Effector memory CD4-positive, alpha-beta T cell (primary cell): ENCODE measurements around the gene SUPV3L1.
A peak's percentile ranks its signal among the peaks of the same experiment; 100 is the strongest.

Source experiments
- DNase-seq, 3 donors: peaks; one replicate each; pipeline ENCODE4 v3.0.0-alpha.2; 2020
- H3K27ac ChIP-seq: 2 replicates; pipeline ENCODE4 v1.7.0; 2013; ENCODE audit warnings: mild to moderate bottlenecking, low read length, moderate library complexity; ENCODE audit not compliant: insufficient read depth, poor library complexity, severe bottlenecking
- H3K27me3 ChIP-seq: replicated peaks from 2 replicates; pipeline ENCODE4 v1.7.0; 2013; ENCODE audit warnings: mild to moderate bottlenecking, low read length; ENCODE audit not compliant: insufficient read depth, control insufficient read depth, poor library complexity, severe bottlenecking
- H3K36me3 ChIP-seq: 2 replicates; pipeline ENCODE4 v1.7.0; 2013; ENCODE audit warnings: mild to moderate bottlenecking, low read length, moderate library complexity; ENCODE audit not compliant: control insufficient read depth, insufficient read depth
- H3K4me1 ChIP-seq: 2 replicates; pipeline ENCODE4 v1.7.0; 2013; ENCODE audit warnings: low read length, mild to moderate bottlenecking; ENCODE audit not compliant: control insufficient read depth, insufficient read depth, poor library complexity, severe bottlenecking
- H3K4me3 ChIP-seq: 2 replicates; pipeline ENCODE4 v1.7.0; 2013; ENCODE audit warnings: low read length, low read depth, mild to moderate bottlenecking; ENCODE audit not compliant: insufficient read depth, poor library complexity, severe bottlenecking
- H3K9me3 ChIP-seq: 2 replicates; pipeline ENCODE4 v1.7.0; 2013; ENCODE audit warnings: mild to moderate bottlenecking, low read length, moderate library complexity; ENCODE audit not compliant: control insufficient read depth

The SUPV3L1 gene

GRCh38 chr10:69186524-69186923, 6.5 kb downstream of the SUPV3L1 start:
- H3K4me1 ChIP-seq = no peaks in the 10 kb centered on the region
- DNase-seq = no peak
- no peak overlapping the region for H3K4me3 ChIP-seq
- H3K27ac ChIP-seq = no peak overlapping the region
- no peaks in the 10 kb centered on the region for H3K27me3 ChIP-seq
- no peaks in the 10 kb centered on the region for H3K9me3 ChIP-seq
- H3K36me3 ChIP-seq = peaks cover 44% of the 10 kb centered on the region

GRCh38 chr10:69201045-69201444, 21.0 kb downstream of the SUPV3L1 start:
- no peak for DNase-seq
- Histone ChIP-seq H3K9me3 (no peaks in the 10 kb centered on the region), H3K27me3 (no peaks in the 10 kb centered on the region), H3K4me3 (no peak overlapping the region), H3K36me3 (peaks cover 31% of the 10 kb centered on the region), H3K4me1 (no peaks in the 10 kb centered on the region), H3K27ac (no peak overlapping the region)

- Histone ChIP-seq H3K4me1 (no peaks in the 10 kb centered on the region), H3K27me3 (no peaks in the 10 kb centered on the region), H3K27ac (no peak overlapping the region), H3K36me3 (peaks cover 38% of the 10 kb centered on the region), H3K4me3 (no peak overlapping the region), H3K9me3 (no peaks in the 10 kb centered on the region)
- DNase-seq = no peak
These were observed 22.3 kb downstream of the SUPV3L1 start for GRCh38 chr10:69202332-69202731.

- Histone ChIP-seq H3K4me1 (no peaks in the 10 kb centered on the region), H3K4me3 (no peak overlapping the region), H3K27me3 (no peaks in the 10 kb centered on the region), H3K36me3 (peaks cover 33% of the 10 kb centered on the region), H3K27ac (no peak overlapping the region), H3K9me3 (no peaks in the 10 kb centered on the region)
- no peak for DNase-seq
These were observed 28.7 kb downstream of the SUPV3L1 start for GRCh38 chr10:69208761-69209160.

GRCh38 chr10:69209787-69210484, 29.9 kb downstream of the SUPV3L1 start:
- no peaks in the 10 kb centered on the region for H3K27me3 ChIP-seq
- no peak for DNase-seq
- H3K36me3 ChIP-seq = peaks cover 30% of the 10 kb centered on the region
- no peaks in the 10 kb centered on the region for H3K9me3 ChIP-seq
- H3K27ac ChIP-seq = peak overlapping the region; percentile 0
- no peaks in the 10 kb centered on the region for H3K4me1 ChIP-seq
- no peak overlapping the region for H3K4me3 ChIP-seq

- Histone ChIP-seq H3K27ac (no peak overlapping the region), H3K36me3 (peaks cover 26% of the 10 kb centered on the region), H3K9me3 (no peaks in the 10 kb centered on the region), H3K4me3 (no peak overlapping the region), H3K4me1 (peaks cover 5% of the 10 kb centered on the region), H3K27me3 (no peaks in the 10 kb centered on the region)
- no peak for DNase-seq
These were observed 31.1 kb downstream of the SUPV3L1 start for GRCh38 chr10:69211104-69211503.

- Histone ChIP-seq H3K9me3 (no peaks in the 10 kb centered on the region), H3K4me1 (peaks cover 6% of the 10 kb centered on the region), H3K36me3 (peaks cover 23% of the 10 kb centered on the region), H3K27ac (no peak overlapping the region), H3K27me3 (no peaks in the 10 kb centered on the region), H3K4me3 (no peak overlapping the region)
- no peak for DNase-seq
These were observed 31.5 kb downstream of the SUPV3L1 start for GRCh38 chr10:69211524-69211923.

GRCh38 chr10:69213591-69214311, 33.7 kb downstream of the SUPV3L1 start:
- Histone ChIP-seq H3K4me3 (no peak overlapping the region), H3K27ac (no peak overlapping the region), H3K4me1 (peaks cover 6% of the 10 kb centered on the region), H3K9me3 (no peaks in the 10 kb centered on the region), H3K36me3 (peaks cover 3% of the 10 kb centered on the region), H3K27me3 (no peaks in the 10 kb centered on the region)
- DNase-seq = no peak

- Histone ChIP-seq H3K4me1 (peaks cover 6% of the 10 kb centered on the region), H3K9me3 (no peaks in the 10 kb centered on the region), H3K36me3 (no peaks in the 10 kb centered on the region), H3K27ac (no peak overlapping the region), H3K4me3 (no peak overlapping the region), H3K27me3 (no peaks in the 10 kb centered on the region)
- DNase-seq = no peak
These were observed 34.7 kb downstream of the SUPV3L1 start for GRCh38 chr10:69214666-69215131.

- H3K4me3 ChIP-seq = no peak overlapping the region
- DNase-seq = no peak
- H3K9me3 ChIP-seq = no peaks in the 10 kb centered on the region
- no peaks in the 10 kb centered on the region for H3K36me3 ChIP-seq
- peaks cover 6% of the 10 kb centered on the region for H3K4me1 ChIP-seq
- no peak overlapping the region for H3K27ac ChIP-seq
- H3K27me3 ChIP-seq = no peaks in the 10 kb centered on the region
These were observed 35.6 kb downstream of the SUPV3L1 start for GRCh38 chr10:69215405-69216171.
